Lung (tissue), 12 donors: ENCODE data around the gene WDR87. TPM values are rescaled to one million over a fixed set of nuclear protein-coding genes. Genes with fewer than 3 reads are reported as not detected.

Source experiments
- ATAC-seq: fragments of 200-7000 bp; cut with Tn5 transposase; one replicate; pipeline ENCODE4 v1.9.1; 2020; ENCODE audit warnings: moderate number of reproducible peaks; ENCODE audit not compliant: insufficient read depth, low FRiP score
- DNase-seq, 3 donors: peaks; one replicate each; pipeline ENCODE4 v3.0.0-alpha.2; 2013 to 2017
- H3K27ac ChIP-seq, 2 donors: one replicate each; pipeline ENCODE4 v1.5.1; 2013; ENCODE audit warnings: mild to moderate bottlenecking in 2 of 2, moderate library complexity in 2 of 2, control low read depth in 1 of 2, inconsistent platforms in 1 of 2, low read depth in 1 of 2, low read length in 1 of 2
- H3K27me3 ChIP-seq, 3 donors: one replicate each; pipeline ENCODE4 v1.5.1; 2013; ENCODE audit warnings: low read length in 2 of 3; ENCODE audit not compliant: control insufficient read depth in 3 of 3, insufficient read depth in 3 of 3
- H3K36me3 ChIP-seq, 4 donors: one replicate each; pipeline ENCODE4 v1.5.1; 2013; ENCODE audit warnings: low read length in 4 of 4, mild to moderate bottlenecking in 1 of 4, moderate library complexity in 1 of 4; ENCODE audit not compliant: control insufficient read depth in 4 of 4, insufficient read depth in 4 of 4
- H3K4me1 ChIP-seq, 5 donors: one replicate each; pipeline ENCODE4 v1.5.1; 2013; ENCODE audit warnings: low read length in 5 of 5, mild to moderate bottlenecking in 2 of 5, moderate library complexity in 1 of 5; ENCODE audit not compliant: control insufficient read depth in 5 of 5, insufficient read depth in 5 of 5
- H3K4me3 ChIP-seq: one replicate; pipeline ENCODE4 v1.5.1; 2013; ENCODE audit warnings: mild to moderate bottlenecking, control low read depth, moderate library complexity
- H3K9ac ChIP-seq, 2 donors: one replicate each; pipeline ENCODE4 v1.5.1; 2013; ENCODE audit warnings: low read length in 2 of 2, control low read depth in 1 of 2; ENCODE audit not compliant: insufficient read depth in 1 of 2
- H3K9me3 ChIP-seq, 4 donors: one replicate each; pipeline ENCODE4 v1.5.1; 2013; ENCODE audit warnings: low read length in 3 of 4, mild to moderate bottlenecking in 1 of 4, moderate library complexity in 1 of 4; ENCODE audit not compliant: control insufficient read depth in 4 of 4, insufficient read depth in 3 of 4
- WGBS, 2 donors: extraction: QIAGEN DNeasy Blood & Tissue Kit; methylation state at CpG; one replicate each; pipeline ENCODE4 v1.1.7; 2013; 5-methylcytosine and 5-hydroxymethylcytosine counted together
- polyA plus RNA-seq, 2 donors: library from polyadenylated mRNA; stranded (reverse); fragments of 200-250 nt; gene quantifications; one replicate each; pipeline ENCODE4 v1.2.1, GENCODE V29; 2013
- total RNA-seq, 2 donors: library from RNA; depleted of rRNA in 1 of 2; stranded (reverse); fragments of >200 nt in 1 of 2; gene quantifications; one replicate each; pipeline ENCODE4 v1.2.1, GENCODE V29; 2014 to 2021
- TF ChIP-seq, protein P1 (sequence below): IDR thresholded peaks from 2 replicates; pipeline ENCODE4 v1.5.1; 2012; ENCODE audit warnings: mild to moderate bottlenecking; ENCODE audit errors: control extremely low read depth, extremely low read depth
- donor health status: control.
- donor health status: control.
- donor health status: Bipolar disorder and iron deficiency.
- donor health status: healthy.
- donor health status: DM: yes; HTN: yes; CAD: no.

The WDR87 gene
- total and polyA plus RNA-seq, 4 donors = not detected

GRCh38 chr19:37946132-37946531 is 39.7 kb upstream of the WDR87 start:
- Histone ChIP-seq H3K27ac (no peak overlapping the region), H3K9ac (no peak overlapping the region), H3K36me3 (peaks cover 0 to 2% (median 0%) of the 10 kb centered on the region in 4 donors), H3K4me3 (no peak overlapping the region), H3K4me1 (peaks cover 0 to 6% (median 0%) of the 10 kb centered on the region in 5 donors), H3K9me3 (no peaks in the 10 kb centered on the region), H3K27me3 (no peaks in the 10 kb centered on the region)
- no peak for ATAC-seq
- 96 to 98% methylated on average over 6 of the region's 6 CpGs for WGBS, 2 donors
- DNase-seq = no peak
- TF ChIP-seq, protein P1, sequence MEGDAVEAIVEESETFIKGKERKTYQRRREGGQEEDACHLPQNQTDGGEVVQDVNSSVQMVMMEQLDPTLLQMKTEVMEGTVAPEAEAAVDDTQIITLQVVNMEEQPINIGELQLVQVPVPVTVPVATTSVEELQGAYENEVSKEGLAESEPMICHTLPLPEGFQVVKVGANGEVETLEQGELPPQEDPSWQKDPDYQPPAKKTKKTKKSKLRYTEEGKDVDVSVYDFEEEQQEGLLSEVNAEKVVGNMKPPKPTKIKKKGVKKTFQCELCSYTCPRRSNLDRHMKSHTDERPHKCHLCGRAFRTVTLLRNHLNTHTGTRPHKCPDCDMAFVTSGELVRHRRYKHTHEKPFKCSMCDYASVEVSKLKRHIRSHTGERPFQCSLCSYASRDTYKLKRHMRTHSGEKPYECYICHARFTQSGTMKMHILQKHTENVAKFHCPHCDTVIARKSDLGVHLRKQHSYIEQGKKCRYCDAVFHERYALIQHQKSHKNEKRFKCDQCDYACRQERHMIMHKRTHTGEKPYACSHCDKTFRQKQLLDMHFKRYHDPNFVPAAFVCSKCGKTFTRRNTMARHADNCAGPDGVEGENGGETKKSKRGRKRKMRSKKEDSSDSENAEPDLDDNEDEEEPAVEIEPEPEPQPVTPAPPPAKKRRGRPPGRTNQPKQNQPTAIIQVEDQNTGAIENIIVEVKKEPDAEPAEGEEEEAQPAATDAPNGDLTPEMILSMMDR = no peak

- no peak overlapping the region for H3K4me3 ChIP-seq
- H3K36me3 ChIP-seq = peaks cover 0 to 4% (median under 1%) of the 10 kb centered on the region in 4 donors
- H3K27ac ChIP-seq = no peak overlapping the region
- no peak for ATAC-seq
- no peaks in the 10 kb centered on the region for H3K9me3 ChIP-seq
- TF ChIP-seq, protein P1 = no peak
- WGBS, 2 donors = 90 to 91% methylated on average over 5 of the region's 5 CpGs
- no peak overlapping the region for H3K9ac ChIP-seq
- H3K27me3 ChIP-seq = no peaks in the 10 kb centered on the region
- DNase-seq = no peak
- peaks cover 0 to 7% (median 0%) of the 10 kb centered on the region in 5 donors for H3K4me1 ChIP-seq
These were observed 37.1 kb upstream of the WDR87 start for GRCh38 chr19:37943480-37943879.

- no peak overlapping the region for H3K4me3 ChIP-seq
- ATAC-seq (no peak), DNase-seq (no peak)
- H3K4me1 ChIP-seq = peaks cover 0 to 6% (median 0%) of the 10 kb centered on the region in 5 donors
- H3K27ac ChIP-seq = no peak overlapping the region
- WGBS, 2 donors = 81 to 82% methylated on average over 6 of the region's 6 CpGs
- TF ChIP-seq, protein P1 = no peak
- H3K36me3 ChIP-seq = peaks cover 0 to 4% (median under 1%) of the 10 kb centered on the region in 4 donors
- no peaks in the 10 kb centered on the region for H3K27me3 ChIP-seq
- no peaks in the 10 kb centered on the region for H3K9me3 ChIP-seq
- H3K9ac ChIP-seq = no peak overlapping the region
These were observed 36.1 kb upstream of the WDR87 start for GRCh38 chr19:37942516-37942902.
